ENCODE data around the gene CAPN7.

CAPN7 gene

GRCh38 chr3:15284121-15284889 lies 78.3 kb downstream of the CAPN7 start:
- DNase-seq (ENCODE audit: low spot score), result no peak
- no peak for TF ChIP-seq CTCF (IDR thresholded peaks at IDR 0.05; ENCODE audit: extremely low read depth, missing control alignments)

GRCh38 chr3:15286022-15286421 lies 80.0 kb downstream of the CAPN7 start:
- TF ChIP-seq CTCF (IDR thresholded peaks at IDR 0.05; ENCODE audit: extremely low read depth, missing control alignments), result no peak
- DNase-seq (ENCODE audit: low spot score), result no peak

- DNase-seq (ENCODE audit: low spot score), result no peak
- no peak for TF ChIP-seq CTCF (IDR thresholded peaks at IDR 0.05; ENCODE audit: extremely low read depth, missing control alignments)
Observed at GRCh38 chr3:15287565-15288330, 81.7 kb downstream of the CAPN7 start.

GRCh38 chr3:15288331-15289035 lies 82.4 kb downstream of the CAPN7 start:
- DNase-seq (ENCODE audit: low spot score), result no peak
- no peak for TF ChIP-seq CTCF (IDR thresholded peaks at IDR 0.05; ENCODE audit: extremely low read depth, missing control alignments)

- no peak for DNase-seq (ENCODE audit: low spot score)
- no peak for TF ChIP-seq CTCF (IDR thresholded peaks at IDR 0.05; ENCODE audit: extremely low read depth, missing control alignments)
Observed at GRCh38 chr3:15289661-15290060, 83.6 kb downstream of the CAPN7 start.

GRCh38 chr3:15290736-15291135 lies 84.7 kb downstream of the CAPN7 start:
- TF ChIP-seq CTCF (IDR thresholded peaks at IDR 0.05; ENCODE audit: extremely low read depth, missing control alignments), result no peak
- no peak for DNase-seq (ENCODE audit: low spot score)

All from GM20000 (cell line).